ENCODE data around the gene MDH1.

DNA sequence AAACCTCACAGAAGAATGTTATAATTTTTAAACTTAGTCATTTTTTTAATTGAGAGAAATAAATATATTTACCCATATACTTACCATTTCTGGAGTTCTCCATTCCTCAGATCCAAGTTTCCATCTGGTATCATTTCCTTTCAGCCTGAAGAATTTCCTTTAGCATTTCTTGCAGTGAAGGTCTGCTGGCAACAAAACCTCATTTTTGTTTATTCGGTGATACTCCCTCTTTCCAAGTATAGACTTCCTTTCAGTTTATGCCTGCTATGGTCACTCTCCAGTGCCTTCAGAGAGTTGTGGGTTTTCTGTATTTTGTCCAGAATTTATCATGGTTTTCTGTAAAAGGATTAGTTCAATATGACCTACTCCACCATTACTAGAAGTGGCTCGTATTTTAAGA lies 17.5 kb upstream of the MDH1 start:
- TF ChIP-seq, protein P1, sequence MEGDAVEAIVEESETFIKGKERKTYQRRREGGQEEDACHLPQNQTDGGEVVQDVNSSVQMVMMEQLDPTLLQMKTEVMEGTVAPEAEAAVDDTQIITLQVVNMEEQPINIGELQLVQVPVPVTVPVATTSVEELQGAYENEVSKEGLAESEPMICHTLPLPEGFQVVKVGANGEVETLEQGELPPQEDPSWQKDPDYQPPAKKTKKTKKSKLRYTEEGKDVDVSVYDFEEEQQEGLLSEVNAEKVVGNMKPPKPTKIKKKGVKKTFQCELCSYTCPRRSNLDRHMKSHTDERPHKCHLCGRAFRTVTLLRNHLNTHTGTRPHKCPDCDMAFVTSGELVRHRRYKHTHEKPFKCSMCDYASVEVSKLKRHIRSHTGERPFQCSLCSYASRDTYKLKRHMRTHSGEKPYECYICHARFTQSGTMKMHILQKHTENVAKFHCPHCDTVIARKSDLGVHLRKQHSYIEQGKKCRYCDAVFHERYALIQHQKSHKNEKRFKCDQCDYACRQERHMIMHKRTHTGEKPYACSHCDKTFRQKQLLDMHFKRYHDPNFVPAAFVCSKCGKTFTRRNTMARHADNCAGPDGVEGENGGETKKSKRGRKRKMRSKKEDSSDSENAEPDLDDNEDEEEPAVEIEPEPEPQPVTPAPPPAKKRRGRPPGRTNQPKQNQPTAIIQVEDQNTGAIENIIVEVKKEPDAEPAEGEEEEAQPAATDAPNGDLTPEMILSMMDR (IDR thresholded peaks at IDR 0.05): no peak
- TF ChIP-seq EP300 (IDR thresholded peaks at IDR 0.05): no peak
- TF ChIP-seq POLR2AphosphoS5 (IDR thresholded peaks at IDR 0.05): no peak

Measured in sigmoid colon (tissue), 4 donors.